HG03378 (cell line): ENCODE measurements around the gene PAX2.

Experiments
- ATAC-seq: cut with Tn5 transposase; IDR thresholded peaks from one replicate; pipeline ENCODE4 v1.9.1; 2021; ENCODE audit warnings: mild to moderate bottlenecking, moderate library complexity; ENCODE audit not compliant: unreplicated experiment

The PAX2 gene

DNA sequence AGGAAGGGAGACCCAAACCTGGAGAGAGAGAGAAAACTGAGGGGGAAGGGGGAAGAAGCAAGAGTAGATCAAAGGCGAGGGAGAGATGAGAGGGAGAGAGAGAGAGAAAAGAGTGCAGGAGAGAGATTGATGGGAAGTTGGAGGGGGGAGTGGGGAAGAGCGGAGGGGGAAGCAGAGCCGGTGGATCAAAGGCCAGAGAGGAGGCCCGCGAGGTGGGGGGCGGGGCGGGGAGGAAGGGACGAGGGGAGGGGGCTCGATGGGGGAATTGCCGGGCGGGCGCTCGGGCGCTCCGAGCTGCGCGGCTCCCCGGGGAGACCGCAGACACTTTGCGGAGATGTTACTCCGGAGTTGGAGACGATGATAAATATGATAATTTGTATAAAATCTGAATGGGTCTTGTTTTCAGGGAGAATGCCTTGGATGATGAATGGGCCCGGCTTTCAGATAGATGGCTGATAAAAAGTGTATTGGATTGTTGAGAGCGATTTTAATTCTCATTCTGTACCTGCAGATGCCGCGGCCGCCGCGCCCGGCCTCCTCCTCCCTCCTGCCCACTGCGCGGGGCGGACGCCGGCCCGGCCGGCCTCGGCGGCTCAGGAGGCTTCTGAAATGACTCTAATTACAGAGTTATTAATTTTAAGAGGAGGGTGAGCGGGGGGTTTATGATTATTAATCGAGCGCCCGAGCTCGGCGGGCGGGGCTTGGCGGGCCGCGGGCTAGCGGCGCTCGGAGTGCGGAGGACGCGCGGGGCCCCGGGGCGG, 21.4 kb upstream of the PAX2 start:
- no peak for ATAC-seq

GRCh38 chr10:100724531-100725027, 20.8 kb upstream of the PAX2 start:
- no peak for ATAC-seq

DNA sequence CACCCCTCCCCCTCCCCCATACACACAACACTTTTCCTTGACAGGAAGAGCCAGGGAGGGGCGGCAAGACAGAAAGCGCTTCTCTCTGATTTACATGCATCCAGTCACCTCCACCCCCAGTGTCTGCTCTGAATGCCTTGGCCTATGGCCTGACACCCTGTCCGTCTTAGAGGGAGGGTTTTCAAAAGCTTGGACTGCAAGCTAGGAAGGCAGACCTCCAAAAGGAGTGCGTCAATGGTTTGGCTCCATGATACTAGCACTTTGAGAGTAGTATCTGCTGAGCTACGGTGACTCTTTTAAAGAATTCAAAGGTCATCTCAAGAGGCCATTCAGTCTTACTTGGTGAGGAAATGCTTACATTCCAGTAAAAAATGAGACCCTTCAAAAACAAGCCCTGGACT, 20.3 kb upstream of the PAX2 start:
- ATAC-seq: no peak

DNA sequence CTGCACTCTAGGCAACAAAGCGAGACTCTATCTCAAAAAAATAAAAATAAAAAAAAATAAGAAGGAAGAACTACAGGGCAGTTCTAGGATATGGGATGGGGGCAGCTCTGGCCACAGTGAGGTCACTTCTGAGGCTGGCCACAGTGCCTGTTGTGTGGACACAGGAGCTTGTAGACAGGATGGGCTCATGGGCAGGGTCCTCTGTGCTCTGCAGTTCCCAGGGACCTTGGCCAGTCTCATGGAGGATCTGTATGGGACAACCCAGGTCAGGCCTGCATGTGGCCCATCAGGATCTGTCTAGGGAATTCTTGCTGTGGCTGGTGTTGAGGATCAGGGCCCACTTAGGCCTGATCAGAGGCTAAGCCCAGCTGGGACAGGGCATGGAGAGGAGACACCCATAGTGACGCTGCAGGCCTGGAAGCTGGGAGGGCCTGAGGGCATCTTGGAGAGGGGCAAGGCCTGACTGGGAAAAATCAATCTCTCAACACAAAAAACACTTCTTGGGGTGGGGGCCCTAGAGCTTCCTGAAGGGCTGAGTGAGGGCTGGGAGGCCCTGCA, 19.4 kb upstream of the PAX2 start:
- ATAC-seq: no peak

GRCh38 chr10:100727808-100728207, 17.6 kb upstream of the PAX2 start:
- no peak for ATAC-seq

DNA sequence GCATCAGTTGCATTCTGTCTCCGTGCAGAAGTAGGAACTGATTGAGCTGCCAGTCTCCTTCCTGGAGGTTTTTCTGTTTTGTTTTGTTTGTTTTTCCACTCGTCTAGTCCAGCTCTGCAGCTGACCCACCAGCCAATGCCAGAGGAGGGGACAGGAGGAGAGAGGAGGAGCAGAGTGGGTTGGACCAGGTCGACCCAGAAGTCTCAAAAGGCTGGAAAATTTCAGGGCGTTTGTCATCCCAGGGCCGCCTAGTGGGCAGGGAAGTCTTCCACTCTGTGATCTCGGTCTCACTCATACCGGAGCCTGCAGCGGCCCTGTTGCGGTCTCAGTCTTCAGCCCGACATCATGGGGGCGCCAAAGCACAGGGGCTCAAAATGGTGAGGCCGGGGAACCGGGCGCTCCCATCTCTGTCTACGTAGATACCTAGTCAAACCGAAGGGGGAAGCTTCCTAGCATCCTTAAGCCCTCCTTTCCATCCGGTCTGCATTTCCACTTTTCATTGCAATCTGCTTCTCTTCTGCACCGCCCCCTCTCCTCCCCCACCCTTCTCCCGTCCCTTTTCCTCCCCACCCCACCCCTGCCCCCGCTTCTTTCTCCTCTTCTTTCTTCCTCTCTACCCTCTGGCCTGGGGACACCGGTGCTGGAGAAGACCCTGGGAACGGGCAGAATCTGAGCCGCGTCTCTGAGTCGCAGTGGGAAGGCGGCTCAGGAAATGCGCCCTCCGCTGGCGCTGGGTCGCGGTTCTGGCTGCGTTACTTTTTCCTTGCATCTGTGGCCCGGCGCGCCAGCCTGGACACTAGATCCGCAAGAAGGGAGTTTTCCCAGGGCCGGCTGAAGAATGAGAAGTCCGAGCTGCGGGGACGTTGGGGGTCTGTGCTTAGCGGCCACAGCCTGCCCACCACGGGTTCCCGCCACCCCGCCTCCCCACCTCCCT, 16.2 kb upstream of the PAX2 start:
- ATAC-seq: no peak

DNA sequence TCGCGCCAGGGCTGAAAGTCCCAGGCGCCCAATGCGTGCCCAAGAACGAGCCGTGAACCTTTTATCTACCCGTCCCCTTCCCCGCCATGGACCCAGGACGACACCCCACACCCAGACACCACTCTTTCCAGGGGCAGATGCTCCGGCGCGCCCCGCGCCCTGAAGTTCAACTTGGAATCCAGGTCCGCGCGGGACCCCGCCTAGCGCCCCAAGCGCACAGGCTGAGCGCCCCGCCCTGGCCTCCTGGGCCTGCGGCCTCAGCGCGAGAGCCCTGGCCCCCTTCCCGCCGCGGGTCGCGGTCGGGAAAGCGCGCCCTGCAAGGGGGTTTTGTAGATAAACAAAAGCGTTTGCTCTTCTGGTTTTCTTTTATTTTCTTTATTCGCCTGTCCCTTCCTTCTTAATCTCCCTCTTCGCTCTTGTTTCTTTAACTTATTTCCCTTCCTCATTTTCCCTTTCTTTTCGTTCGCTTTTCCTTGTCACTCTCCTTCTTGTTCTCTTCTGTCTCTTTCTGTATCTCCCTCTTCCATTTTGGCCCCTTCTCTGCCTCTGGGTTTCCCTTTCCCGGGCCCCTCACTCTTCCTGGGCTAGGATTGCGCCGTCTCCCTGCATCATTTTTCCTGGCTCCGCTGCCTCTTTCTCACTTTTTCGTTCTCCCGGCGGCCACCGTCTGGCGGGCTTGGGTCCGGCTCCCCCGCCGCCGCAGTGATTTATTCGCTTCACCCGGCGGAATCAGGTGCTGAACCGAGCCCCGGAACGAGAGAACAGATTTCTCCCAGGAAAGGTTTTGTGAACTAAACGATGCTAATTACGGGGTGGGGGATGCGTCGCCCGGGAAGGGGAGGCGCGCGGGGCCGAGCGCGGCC, 15.3 kb upstream of the PAX2 start:
- no peak for ATAC-seq

DNA sequence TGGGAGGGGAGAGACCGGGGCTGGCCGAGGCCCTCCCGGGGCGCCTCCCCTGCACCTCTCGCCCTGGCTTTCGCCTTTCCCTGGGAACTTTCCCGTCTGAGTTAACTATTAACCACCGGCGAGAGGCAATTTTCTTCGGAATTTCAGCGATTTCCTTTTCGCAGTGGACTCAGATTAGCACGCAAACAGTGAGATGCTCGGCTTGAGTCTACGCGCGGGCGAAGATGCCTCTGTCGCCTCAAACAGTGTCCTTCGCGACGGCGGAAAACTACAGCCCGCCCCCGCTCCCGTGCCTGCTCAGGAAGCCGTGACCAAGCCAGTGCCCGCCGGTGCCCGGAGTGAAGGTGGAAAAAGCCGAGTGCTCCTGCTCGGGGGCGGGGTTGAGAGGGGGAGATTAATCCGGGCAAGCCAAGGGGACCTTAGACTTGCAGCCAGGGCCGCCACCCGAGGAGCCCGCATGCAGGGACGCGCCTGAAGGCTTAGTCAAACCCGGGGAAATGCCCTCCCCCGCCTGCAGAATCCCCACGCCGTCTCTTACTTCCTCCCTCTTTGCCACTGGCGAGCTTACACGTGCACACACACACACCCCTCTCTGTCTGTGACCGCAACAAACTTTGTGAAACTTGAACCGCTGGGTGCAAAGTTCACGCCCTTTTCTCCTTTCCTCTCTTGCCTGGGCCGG, 14.5 kb upstream of the PAX2 start:
- peak; percentile 47 for ATAC-seq

GRCh38 chr10:100731407-100732240, 13.8 kb upstream of the PAX2 start:
- ATAC-seq: no peak

DNA sequence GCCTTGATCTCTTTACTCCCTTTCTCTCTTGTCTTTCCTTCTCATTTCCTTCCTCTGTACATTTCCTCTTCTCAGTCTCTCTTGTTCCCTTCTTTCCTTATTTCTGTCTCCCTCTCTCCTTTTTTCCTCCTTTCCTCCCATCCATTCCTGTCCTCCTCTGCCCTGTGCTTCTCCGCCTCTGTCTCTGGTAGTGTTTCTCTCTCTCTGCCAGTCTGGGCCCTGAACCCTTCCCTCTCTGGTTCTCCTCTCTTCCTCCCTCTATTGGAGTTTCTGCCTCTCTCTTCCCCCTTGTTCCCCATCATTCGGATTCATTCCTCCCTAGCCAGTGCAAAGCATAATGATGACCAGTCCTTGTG, 13.2 kb upstream of the PAX2 start:
- no peak for ATAC-seq

- no peak for ATAC-seq
These were observed 12.1 kb upstream of the PAX2 start for GRCh38 chr10:100733329-100733728.

DNA sequence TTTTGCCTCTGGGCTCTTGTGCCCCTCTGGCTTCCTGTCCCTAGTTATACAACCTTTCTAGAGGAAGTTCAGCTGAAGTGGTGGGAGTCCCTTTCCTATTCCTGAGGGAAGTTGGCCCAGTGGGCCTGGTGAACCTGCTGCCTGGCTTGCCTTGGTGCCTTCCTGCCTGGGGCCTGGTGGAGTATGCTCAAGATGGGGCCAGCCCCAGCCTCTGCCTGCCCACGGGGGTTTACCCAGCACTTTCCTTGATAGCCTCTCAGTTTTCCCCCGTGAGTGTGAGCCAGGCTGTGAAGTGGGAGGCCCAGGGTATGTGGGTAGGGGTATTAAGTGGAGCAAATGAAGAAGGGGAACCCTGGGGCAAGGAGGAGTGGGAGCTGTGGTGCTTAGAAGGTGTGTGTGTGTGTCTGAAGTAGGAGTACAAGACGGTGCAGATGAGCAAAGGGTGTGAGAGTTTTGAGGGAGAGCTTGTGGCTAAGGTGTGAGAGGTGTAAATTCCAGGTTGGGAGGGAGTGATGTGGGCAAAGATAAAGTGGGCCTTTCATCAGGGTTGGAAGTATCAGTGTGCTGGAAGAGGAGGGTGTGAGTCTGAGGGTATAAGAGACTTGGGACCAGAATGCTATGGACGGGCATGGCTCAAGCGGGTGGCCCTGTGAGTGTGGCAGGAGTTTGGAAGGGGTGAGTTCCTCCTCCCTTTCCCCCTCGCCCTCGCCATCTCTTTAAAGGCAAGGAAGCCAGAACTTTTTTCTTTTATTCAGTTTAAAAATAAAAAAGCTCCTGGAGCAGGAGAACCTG, 10.9 kb upstream of the PAX2 start:
- no peak for ATAC-seq

DNA sequence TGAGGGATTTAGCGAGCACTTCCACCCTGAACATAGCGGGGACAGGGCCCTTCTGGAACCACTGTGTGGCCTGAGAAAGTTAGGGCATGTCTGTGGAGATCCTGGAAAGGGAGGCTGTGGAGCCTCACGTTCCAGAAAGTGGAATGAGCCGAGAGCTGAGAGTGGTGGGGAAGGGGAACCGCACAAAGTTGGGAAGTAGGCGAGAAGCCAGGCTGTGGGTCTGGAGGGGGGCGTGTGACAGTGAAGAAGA, 10.4 kb upstream of the PAX2 start:
- ATAC-seq: no peak

GRCh38 chr10:100735337-100736143, 9.8 kb upstream of the PAX2 start:
- no peak for ATAC-seq

DNA sequence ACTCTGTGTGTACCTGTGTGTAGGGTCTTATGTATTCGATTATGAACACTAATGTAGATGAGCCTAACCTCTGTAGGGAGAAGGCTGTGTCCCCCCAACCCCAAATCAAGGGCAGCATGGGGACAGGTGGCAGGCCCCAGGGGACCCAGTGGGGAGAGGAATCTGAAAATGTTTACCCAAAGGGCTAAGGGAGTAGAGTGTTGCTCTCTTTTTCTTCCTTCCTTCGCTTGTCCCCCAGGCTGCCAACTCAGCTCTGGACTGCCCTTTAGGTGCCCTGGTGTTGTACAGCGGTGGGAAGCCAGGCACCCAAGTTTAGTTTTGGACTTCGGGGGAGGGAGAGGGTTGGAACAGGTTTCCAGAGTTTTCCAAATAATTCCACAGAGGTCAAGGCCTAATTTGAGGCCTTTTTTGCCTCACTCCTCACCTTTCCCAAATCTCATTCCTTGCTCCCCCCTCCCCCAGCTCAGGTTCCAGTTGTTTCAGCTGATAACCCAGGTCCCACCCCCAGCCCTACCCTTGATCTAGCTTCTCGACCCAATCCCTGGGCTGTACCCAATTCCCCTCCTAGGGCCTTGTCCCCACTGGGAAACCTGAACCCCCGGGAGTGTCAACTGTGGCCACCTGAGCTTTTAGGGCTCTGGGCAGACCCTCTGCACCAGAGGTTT, 9.1 kb upstream of the PAX2 start:
- no peak for ATAC-seq

- no peak for ATAC-seq
These were observed 8.5 kb upstream of the PAX2 start for GRCh38 chr10:100736809-100737354.

- no peak for ATAC-seq
These were observed 7.9 kb upstream of the PAX2 start for GRCh38 chr10:100737355-100738054.
